ENCODE results near the gene CNDP1. TPM values are rescaled to one million over a fixed set of nuclear protein-coding genes. Genes with fewer than 3 reads are reported as not detected.
"Not testable (repeated sequence)": the region's sequence is repeated elsewhere in the genome, so short reads cannot be mapped to it uniquely, and the experiment has no call there.

The CNDP1 gene
- polyA plus RNA-seq, 2 donors: 0.04 TPM; not detected in 1

DNA sequence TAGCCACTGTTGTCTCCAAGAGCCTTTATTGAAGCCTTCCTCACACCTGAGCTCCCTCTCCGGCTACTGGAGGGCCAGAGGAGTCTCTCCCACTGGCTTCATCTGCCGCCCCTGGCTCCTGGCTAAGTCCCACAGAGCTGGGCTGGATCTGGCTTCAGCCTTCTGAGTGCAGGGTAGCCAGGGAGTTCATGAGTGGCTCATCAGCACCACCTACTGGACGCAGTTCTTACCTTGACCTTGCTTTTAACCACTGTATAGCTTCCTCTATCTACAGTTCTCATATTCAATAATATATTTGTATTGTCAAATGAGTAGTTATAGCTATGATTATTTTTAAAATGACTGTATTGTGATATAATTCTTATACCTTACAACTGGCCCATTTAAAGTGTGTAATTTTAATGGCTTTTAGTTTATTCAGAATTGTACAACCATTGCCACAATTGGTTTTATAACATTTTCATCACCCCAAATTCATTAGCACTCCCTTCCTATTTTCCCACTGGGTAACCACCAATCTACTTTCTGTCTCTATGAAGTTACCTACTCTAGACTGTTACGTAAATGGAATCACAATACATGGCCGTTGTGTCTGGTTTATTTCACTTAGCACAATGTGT lies 17.7 kb downstream of the CNDP1 start:
- H3K9me3 ChIP-seq (ENCODE audit: control insufficient read depth in 2 of 2, insufficient read depth in 1 of 2, low read depth in 1 of 2, low read length in 1 of 2): peaks cover 4 to 5% of the 10 kb centered on the region in 2 donors
- no peaks in the 10 kb centered on the region for H3K36me3 ChIP-seq (ENCODE audit: control insufficient read depth in 2 of 2, insufficient read depth in 2 of 2, low read length in 1 of 2)
- peaks cover 0 to 3% of the 10 kb centered on the region in 2 donors for H3K4me1 ChIP-seq (ENCODE audit: control insufficient read depth in 2 of 2, insufficient read depth in 2 of 2, low read length in 1 of 2)
- no peak overlapping the region for H3K27ac ChIP-seq (ENCODE audit: low read depth in 2 of 2, low read length in 1 of 2)
- no peak overlapping the region for H3K4me3 ChIP-seq (ENCODE audit: low read depth in 1 of 2, low read length in 2 of 2)
- 21 to 22% methylated on average over 5 of the region's 5 CpGs for WGBS, 2 donors
- peaks cover 0 to 3% of the 10 kb centered on the region in 2 donors for H3K27me3 ChIP-seq (ENCODE audit: control insufficient read depth in 1 of 2, insufficient read depth in 2 of 2, low read length in 2 of 2)

DNA sequence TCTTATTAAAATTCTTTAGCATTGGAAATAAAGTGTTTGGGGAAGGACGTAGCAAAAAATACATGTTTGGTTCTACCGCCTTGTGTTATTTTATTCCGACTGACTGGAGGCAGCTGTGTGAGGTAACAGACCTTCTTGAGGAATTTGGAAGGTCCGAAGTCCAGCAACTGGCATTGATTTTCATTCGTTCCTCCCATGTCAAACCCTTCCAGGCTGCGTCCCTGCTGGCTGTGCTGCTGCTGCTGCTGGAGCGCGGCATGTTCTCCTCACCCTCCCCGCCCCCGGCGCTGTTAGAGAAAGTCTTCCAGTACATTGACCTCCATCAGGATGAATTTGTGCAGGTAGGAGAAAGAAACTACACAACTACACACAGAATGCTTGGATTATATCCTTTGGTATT lies 21.8 kb downstream of the CNDP1 start:
- Histone ChIP-seq H3K27ac (ENCODE audit: low read depth in 2 of 2, low read length in 1 of 2) (no peak overlapping the region), H3K4me3 (ENCODE audit: low read depth in 1 of 2, low read length in 2 of 2) (no peak overlapping the region), H3K9me3 (ENCODE audit: control insufficient read depth in 2 of 2, insufficient read depth in 1 of 2, low read depth in 1 of 2, low read length in 1 of 2) (no peaks in the 10 kb centered on the region), H3K36me3 (ENCODE audit: control insufficient read depth in 2 of 2, insufficient read depth in 2 of 2, low read length in 1 of 2) (no peaks in the 10 kb centered on the region), H3K4me1 (ENCODE audit: control insufficient read depth in 2 of 2, insufficient read depth in 2 of 2, low read length in 1 of 2) (no peaks in the 10 kb centered on the region), H3K27me3 (ENCODE audit: control insufficient read depth in 1 of 2, insufficient read depth in 2 of 2, low read length in 2 of 2) (peaks cover 0 to 3% of the 10 kb centered on the region in 2 donors)
- 72 to 82% methylated on average over 11 of the region's 11 CpGs for WGBS, 2 donors

DNA sequence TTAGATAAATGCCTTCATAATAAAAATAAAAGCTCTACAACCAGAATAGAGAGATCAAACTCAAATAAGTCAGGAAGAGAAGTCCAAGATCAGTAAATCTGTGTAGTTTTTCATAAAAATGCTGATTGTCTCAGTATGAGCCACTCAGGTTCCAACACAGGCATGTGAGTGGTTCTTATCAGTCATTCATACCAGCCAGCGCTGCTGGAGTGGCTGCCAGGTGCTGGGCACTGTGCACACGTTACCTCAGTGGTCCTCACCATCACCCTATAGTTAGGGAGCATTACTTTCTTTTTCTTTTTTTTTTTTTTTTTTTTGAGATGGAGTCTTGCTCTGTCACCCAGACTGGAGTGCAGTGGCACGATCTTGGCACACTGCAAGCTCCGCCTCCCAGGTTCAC lies 23.8 kb downstream of the CNDP1 start:
- H3K27ac ChIP-seq (ENCODE audit: low read depth in 2 of 2, low read length in 1 of 2): no peak overlapping the region
- H3K36me3 ChIP-seq (ENCODE audit: control insufficient read depth in 2 of 2, insufficient read depth in 2 of 2, low read length in 1 of 2): no peaks in the 10 kb centered on the region
- 79 to 87% methylated on average over 4 of the region's 4 CpGs for WGBS, 2 donors
- no peaks in the 10 kb centered on the region for H3K4me1 ChIP-seq (ENCODE audit: control insufficient read depth in 2 of 2, insufficient read depth in 2 of 2, low read length in 1 of 2)
- H3K9me3 ChIP-seq (ENCODE audit: control insufficient read depth in 2 of 2, insufficient read depth in 1 of 2, low read depth in 1 of 2, low read length in 1 of 2): no peaks in the 10 kb centered on the region
- no peak overlapping the region for H3K4me3 ChIP-seq (ENCODE audit: low read depth in 1 of 2, low read length in 2 of 2)
- H3K27me3 ChIP-seq (ENCODE audit: control insufficient read depth in 1 of 2, insufficient read depth in 2 of 2, low read length in 2 of 2): peaks cover 0 to 3% of the 10 kb centered on the region in 2 donors

DNA sequence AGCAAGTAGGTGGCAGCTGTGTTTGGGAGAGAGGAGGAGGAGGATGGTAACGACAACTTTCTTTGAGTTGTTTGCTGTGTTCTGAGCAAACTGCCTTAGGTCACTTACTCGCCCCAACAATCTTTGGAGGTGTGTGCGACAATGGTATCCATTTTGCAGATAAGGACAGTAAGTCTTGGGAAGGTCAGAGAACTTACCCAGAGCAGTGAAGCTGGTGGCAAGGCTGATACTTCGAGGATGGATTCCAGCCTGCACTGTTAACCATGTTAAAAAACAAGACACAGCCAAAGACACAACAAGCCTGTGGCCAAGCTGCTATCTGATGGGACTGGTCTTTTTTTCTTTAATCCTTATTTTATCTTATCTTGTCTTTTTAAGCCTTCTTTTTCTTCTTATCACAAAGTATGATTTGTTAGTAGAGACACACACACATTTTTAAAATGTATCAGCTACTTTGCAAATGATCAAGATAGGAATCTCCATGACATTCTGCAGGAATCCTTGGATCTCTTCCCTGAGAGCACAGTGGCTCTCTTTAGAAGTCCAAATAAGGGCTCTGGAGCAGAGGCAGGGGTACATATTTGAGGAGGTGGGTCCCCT lies 27.9 kb downstream of the CNDP1 start:
- Histone ChIP-seq H3K36me3 (ENCODE audit: control insufficient read depth in 2 of 2, insufficient read depth in 2 of 2, low read length in 1 of 2) (no peaks in the 10 kb centered on the region), H3K4me1 (ENCODE audit: control insufficient read depth in 2 of 2, insufficient read depth in 2 of 2, low read length in 1 of 2) (no peaks in the 10 kb centered on the region), H3K9me3 (ENCODE audit: control insufficient read depth in 2 of 2, insufficient read depth in 1 of 2, low read depth in 1 of 2, low read length in 1 of 2) (peaks cover 4 to 5% of the 10 kb centered on the region in 2 donors), H3K27ac (ENCODE audit: low read depth in 2 of 2, low read length in 1 of 2) (no peak overlapping the region), H3K4me3 (ENCODE audit: low read depth in 1 of 2, low read length in 2 of 2) (no peak overlapping the region), H3K27me3 (ENCODE audit: control insufficient read depth in 1 of 2, insufficient read depth in 2 of 2, low read length in 2 of 2) (no peaks in the 10 kb centered on the region)
- 70 to 71% methylated on average over 4 of the region's 4 CpGs for WGBS, 2 donors

DNA sequence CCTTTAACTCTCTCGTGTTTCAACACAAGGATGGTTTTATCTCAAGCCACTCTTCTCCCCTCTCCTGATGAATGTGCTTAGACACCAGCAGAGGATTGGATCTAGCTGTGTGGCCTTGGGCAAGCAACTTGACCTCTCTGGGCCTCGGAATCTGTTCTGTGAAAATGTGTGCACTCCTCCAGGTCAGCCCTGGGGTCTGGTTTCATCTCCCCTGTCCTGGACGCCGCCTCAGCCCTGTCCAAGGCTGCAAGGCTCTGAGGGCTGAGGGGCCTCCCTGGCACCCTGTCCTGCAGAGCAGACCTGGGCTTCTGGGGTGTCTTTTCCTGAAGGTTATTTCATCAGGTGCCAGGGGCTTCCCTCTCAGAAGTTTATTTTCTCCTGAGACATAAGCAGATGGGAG lies 28.5 kb downstream of the CNDP1 start:
- Histone ChIP-seq H3K36me3 (ENCODE audit: control insufficient read depth in 2 of 2, insufficient read depth in 2 of 2, low read length in 1 of 2) (no peaks in the 10 kb centered on the region), H3K27me3 (ENCODE audit: control insufficient read depth in 1 of 2, insufficient read depth in 2 of 2, low read length in 2 of 2) (no peaks in the 10 kb centered on the region), H3K27ac (ENCODE audit: low read depth in 2 of 2, low read length in 1 of 2) (no peak overlapping the region), H3K4me1 (ENCODE audit: control insufficient read depth in 2 of 2, insufficient read depth in 2 of 2, low read length in 1 of 2) (no peaks in the 10 kb centered on the region), H3K4me3 (ENCODE audit: low read depth in 1 of 2, low read length in 2 of 2) (no peak overlapping the region), H3K9me3 (ENCODE audit: control insufficient read depth in 2 of 2, insufficient read depth in 1 of 2, low read depth in 1 of 2, low read length in 1 of 2) (peaks cover 4 to 5% of the 10 kb centered on the region in 2 donors)
- 72 to 76% methylated on average over 4 of the region's 4 CpGs for WGBS, 2 donors

DNA sequence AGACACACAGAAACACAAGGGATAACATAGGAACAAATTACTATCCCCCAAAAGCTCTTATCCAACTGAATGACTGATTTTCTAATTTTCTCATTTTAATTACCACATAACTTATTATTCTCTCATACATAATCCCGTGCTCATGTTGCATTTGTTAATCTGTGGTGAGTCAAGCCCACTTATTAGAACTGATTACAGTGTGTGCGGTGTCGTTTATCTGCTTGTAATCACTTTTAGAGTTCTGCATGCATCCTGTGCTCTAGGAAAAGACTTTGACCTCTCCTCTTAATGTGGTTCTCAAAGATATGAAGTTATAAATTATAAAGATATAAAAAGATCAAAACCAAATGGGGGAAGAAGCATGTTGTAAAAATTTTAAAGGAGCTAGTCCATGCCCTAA lies 29.7 kb downstream of the CNDP1 start:
- Histone ChIP-seq H3K4me1 (ENCODE audit: control insufficient read depth in 2 of 2, insufficient read depth in 2 of 2, low read length in 1 of 2) (no peaks in the 10 kb centered on the region), H3K36me3 (ENCODE audit: control insufficient read depth in 2 of 2, insufficient read depth in 2 of 2, low read length in 1 of 2) (no peaks in the 10 kb centered on the region), H3K27ac (ENCODE audit: low read depth in 2 of 2, low read length in 1 of 2) (no peak overlapping the region), H3K4me3 (ENCODE audit: low read depth in 1 of 2, low read length in 2 of 2) (no peak overlapping the region), H3K27me3 (ENCODE audit: control insufficient read depth in 1 of 2, insufficient read depth in 2 of 2, low read length in 2 of 2) (no peaks in the 10 kb centered on the region), H3K9me3 (ENCODE audit: control insufficient read depth in 2 of 2, insufficient read depth in 1 of 2, low read depth in 1 of 2, low read length in 1 of 2) (peaks cover 4 to 5% of the 10 kb centered on the region in 2 donors)
- WGBS, 2 donors: 58 to 66% methylated on average over 3 of the region's 3 CpGs

DNA sequence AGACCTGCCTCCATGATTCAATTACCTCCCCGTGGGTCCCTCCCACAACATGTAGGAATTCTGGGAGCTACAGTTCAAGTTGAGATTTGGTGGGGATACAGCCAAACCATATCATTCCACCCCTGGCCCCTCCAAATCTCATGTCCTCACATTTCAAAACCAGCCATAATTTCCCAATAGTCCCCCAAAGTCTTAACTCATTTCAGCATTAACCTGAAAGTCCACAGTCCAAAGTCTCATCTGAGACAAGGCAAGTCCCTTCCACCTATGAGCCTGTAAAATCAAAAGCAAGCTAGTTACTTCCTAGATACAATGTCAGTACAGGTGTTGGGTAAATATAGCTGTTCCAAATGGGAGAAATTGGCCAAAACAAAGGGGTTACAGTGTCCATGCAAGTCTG lies 30.9 kb downstream of the CNDP1 start:
- H3K9me3 ChIP-seq (ENCODE audit: control insufficient read depth in 2 of 2, insufficient read depth in 1 of 2, low read depth in 1 of 2, low read length in 1 of 2); H3K4me1 ChIP-seq (ENCODE audit: control insufficient read depth in 2 of 2, insufficient read depth in 2 of 2, low read length in 1 of 2); H3K27me3 ChIP-seq (ENCODE audit: control insufficient read depth in 1 of 2, insufficient read depth in 2 of 2, low read length in 2 of 2); H3K36me3 ChIP-seq (ENCODE audit: control insufficient read depth in 2 of 2, insufficient read depth in 2 of 2, low read length in 1 of 2); H3K4me3 ChIP-seq (ENCODE audit: low read depth in 1 of 2, low read length in 2 of 2); H3K27ac ChIP-seq (ENCODE audit: low read depth in 2 of 2, low read length in 1 of 2): not testable (repeated sequence)
- WGBS, 2 donors: 91 to 95% methylated on average over 1 of the region's 1 CpG

DNA sequence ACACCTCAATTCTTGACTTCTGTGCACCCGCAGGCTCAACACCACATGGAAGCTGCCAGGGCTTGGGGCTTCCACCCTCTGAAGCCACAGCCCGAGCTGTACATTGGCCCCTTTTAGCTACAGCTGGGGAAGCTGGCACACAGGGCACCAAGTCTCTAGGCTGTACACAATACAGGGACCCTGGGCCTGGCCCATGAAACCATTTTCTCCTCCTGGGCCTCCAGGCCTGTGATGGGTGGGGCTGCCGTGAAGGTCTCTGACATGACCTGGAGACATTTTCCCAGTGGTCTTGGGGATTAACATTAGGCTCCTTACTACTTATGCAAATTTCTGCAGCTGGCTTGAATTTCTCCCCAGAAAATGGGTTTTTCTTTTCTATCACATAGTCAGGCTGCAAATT lies 31.7 kb downstream of the CNDP1 start:
- H3K27ac ChIP-seq (ENCODE audit: low read depth in 2 of 2, low read length in 1 of 2); H3K4me3 ChIP-seq (ENCODE audit: low read depth in 1 of 2, low read length in 2 of 2): not testable (repeated sequence)

DNA sequence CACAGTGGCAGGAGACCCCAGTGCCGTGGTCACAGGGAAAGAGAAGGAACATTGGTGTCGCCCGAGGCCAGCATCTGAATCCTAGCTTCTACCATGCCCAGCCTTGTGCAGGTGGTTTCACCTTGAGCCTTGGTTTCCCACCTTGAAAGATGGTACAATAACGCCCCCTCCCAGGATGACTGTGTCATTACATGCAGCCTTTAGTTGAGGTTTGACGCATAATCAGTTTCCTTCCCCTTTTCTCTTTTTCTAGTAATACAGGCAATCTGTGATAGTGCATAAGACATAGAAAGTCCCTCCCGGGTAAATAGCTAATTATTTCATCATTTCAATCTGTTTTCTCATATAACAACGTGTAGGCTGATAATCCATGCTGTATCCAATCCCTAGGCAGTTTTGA lies 33.5 kb downstream of the CNDP1 start:
- Histone ChIP-seq H3K4me1 (ENCODE audit: control insufficient read depth in 2 of 2, insufficient read depth in 2 of 2, low read length in 1 of 2) (no peaks in the 10 kb centered on the region), H3K27ac (ENCODE audit: low read depth in 2 of 2, low read length in 1 of 2) (no peak overlapping the region), H3K4me3 (ENCODE audit: low read depth in 1 of 2, low read length in 2 of 2) (no peak overlapping the region), H3K27me3 (ENCODE audit: control insufficient read depth in 1 of 2, insufficient read depth in 2 of 2, low read length in 2 of 2) (no peaks in the 10 kb centered on the region), H3K9me3 (ENCODE audit: control insufficient read depth in 2 of 2, insufficient read depth in 1 of 2, low read depth in 1 of 2, low read length in 1 of 2) (peaks cover 4 to 5% of the 10 kb centered on the region in 2 donors), H3K36me3 (ENCODE audit: control insufficient read depth in 2 of 2, insufficient read depth in 2 of 2, low read length in 1 of 2) (no peaks in the 10 kb centered on the region)
- WGBS, 2 donors: 62 to 66% methylated on average over 7 of the region's 7 CpGs

More for the DNA sequence above, 31.7 kb downstream of the CNDP1 start:
- H3K36me3 ChIP-seq (ENCODE audit: control insufficient read depth in 2 of 2, insufficient read depth in 2 of 2, low read length in 1 of 2); H3K4me1 ChIP-seq (ENCODE audit: control insufficient read depth in 2 of 2, insufficient read depth in 2 of 2, low read length in 1 of 2); H3K9me3 ChIP-seq (ENCODE audit: control insufficient read depth in 2 of 2, insufficient read depth in 1 of 2, low read depth in 1 of 2, low read length in 1 of 2); H3K27me3 ChIP-seq (ENCODE audit: control insufficient read depth in 1 of 2, insufficient read depth in 2 of 2, low read length in 2 of 2): not testable (repeated sequence)
- WGBS, 2 donors: 74 to 77% methylated on average over 3 of the region's 3 CpGs

DNA sequence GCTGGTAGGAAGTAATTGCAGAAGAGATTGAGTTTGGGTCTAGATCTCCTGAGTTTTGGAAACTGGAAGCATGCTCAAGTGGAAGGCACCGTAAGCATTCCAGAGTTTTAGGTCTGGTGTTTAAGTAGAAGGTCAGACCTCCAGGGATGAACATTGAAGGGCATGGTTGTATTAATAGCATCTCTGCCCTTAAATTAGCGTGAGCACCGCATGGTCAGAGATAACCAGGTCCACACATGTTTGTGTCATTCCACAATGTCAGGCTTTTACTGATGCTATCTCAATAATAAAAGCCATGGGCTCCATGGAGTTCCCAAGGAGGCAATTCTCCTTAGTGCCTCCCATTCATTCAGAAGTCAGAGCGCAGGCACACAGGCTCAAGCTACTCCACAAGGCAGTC lies 35.1 kb downstream of the CNDP1 start:
- no peak overlapping the region for H3K4me3 ChIP-seq (ENCODE audit: low read depth in 1 of 2, low read length in 2 of 2)
- H3K27ac ChIP-seq (ENCODE audit: low read depth in 2 of 2, low read length in 1 of 2): no peak overlapping the region
- no peaks in the 10 kb centered on the region for H3K36me3 ChIP-seq (ENCODE audit: control insufficient read depth in 2 of 2, insufficient read depth in 2 of 2, low read length in 1 of 2)
- peaks cover 4 to 5% of the 10 kb centered on the region in 2 donors for H3K9me3 ChIP-seq (ENCODE audit: control insufficient read depth in 2 of 2, insufficient read depth in 1 of 2, low read depth in 1 of 2, low read length in 1 of 2)
- no peaks in the 10 kb centered on the region for H3K4me1 ChIP-seq (ENCODE audit: control insufficient read depth in 2 of 2, insufficient read depth in 2 of 2, low read length in 1 of 2)
- WGBS, 2 donors: 91 to 92% methylated on average over 4 of the region's 4 CpGs
- H3K27me3 ChIP-seq (ENCODE audit: control insufficient read depth in 1 of 2, insufficient read depth in 2 of 2, low read length in 2 of 2): no peaks in the 10 kb centered on the region
